Measurements from ENCODE around the gene SPATA25. TPM values are rescaled to one million over a fixed set of nuclear protein-coding genes. Genes with fewer than 3 reads are reported as not detected.

Gene SPATA25
- total RNA-seq, 1 donor from 2014 or later, result 1.3 TPM

GRCh38 chr20:45850238-45850637, 37.2 kb downstream of the SPATA25 start:
- no peak for ATAC-seq
- H3K27ac ChIP-seq, result no peak overlapping the region
- H3K36me3 ChIP-seq, result peaks cover 52% of the 10 kb centered on the region
- H3K4me1 ChIP-seq, result peaks cover 2% of the 10 kb centered on the region
- no peak overlapping the region for H3K4me3 ChIP-seq
- TF ChIP-seq, protein P1, sequence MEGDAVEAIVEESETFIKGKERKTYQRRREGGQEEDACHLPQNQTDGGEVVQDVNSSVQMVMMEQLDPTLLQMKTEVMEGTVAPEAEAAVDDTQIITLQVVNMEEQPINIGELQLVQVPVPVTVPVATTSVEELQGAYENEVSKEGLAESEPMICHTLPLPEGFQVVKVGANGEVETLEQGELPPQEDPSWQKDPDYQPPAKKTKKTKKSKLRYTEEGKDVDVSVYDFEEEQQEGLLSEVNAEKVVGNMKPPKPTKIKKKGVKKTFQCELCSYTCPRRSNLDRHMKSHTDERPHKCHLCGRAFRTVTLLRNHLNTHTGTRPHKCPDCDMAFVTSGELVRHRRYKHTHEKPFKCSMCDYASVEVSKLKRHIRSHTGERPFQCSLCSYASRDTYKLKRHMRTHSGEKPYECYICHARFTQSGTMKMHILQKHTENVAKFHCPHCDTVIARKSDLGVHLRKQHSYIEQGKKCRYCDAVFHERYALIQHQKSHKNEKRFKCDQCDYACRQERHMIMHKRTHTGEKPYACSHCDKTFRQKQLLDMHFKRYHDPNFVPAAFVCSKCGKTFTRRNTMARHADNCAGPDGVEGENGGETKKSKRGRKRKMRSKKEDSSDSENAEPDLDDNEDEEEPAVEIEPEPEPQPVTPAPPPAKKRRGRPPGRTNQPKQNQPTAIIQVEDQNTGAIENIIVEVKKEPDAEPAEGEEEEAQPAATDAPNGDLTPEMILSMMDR (IDR thresholded peaks at IDR 0.05), result no peak
- intact Hi-C loops (cut with DNase I), result no loop called here
- DNase-seq, result no peak
- no peaks in the 10 kb centered on the region for H3K27me3 ChIP-seq
- H3K9me3 ChIP-seq, result no peaks in the 10 kb centered on the region

GRCh38 chr20:45848969-45849582, 38.3 kb downstream of the SPATA25 start:
- Histone ChIP-seq H3K9me3 (no peaks in the 10 kb centered on the region), H3K4me3 (no peak overlapping the region), H3K36me3 (peaks cover 64% of the 10 kb centered on the region), H3K4me1 (no peaks in the 10 kb centered on the region), H3K27me3 (no peaks in the 10 kb centered on the region), H3K27ac (no peak overlapping the region)
- no peak for ATAC-seq
- intact Hi-C loops (cut with DNase I), result no loop called here
- TF ChIP-seq, protein P1 (IDR thresholded peaks at IDR 0.05), result no peak
- no peak for DNase-seq

DNA sequence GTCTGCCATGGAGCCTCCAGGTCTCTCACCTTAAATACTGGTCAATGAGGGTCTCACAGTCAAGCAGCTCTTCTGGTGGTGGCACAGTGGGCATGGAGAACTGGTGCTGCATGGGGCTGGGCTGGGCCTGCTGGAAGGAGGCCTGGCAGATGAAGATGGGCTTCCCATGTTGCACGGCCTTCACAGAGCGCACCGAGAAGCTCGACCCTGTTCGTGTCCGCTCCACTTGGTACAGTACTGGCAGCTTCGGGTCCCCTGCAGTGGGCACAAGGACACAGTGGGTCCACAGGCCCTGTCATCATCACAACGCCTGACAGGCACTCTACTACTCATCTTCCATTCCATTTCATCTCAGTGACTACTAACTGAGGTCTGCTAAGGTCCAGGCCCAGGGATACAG, 39.0 kb downstream of the SPATA25 start:
- peaks cover 65% of the 10 kb centered on the region for H3K36me3 ChIP-seq
- H3K4me3 ChIP-seq, result no peak overlapping the region
- H3K9me3 ChIP-seq, result no peaks in the 10 kb centered on the region
- H3K4me1 ChIP-seq, result no peaks in the 10 kb centered on the region
- no peaks in the 10 kb centered on the region for H3K27me3 ChIP-seq
- ATAC-seq (no peak), DNase-seq (no peak)
- no peak overlapping the region for H3K27ac ChIP-seq
- TF ChIP-seq, protein P1 (IDR thresholded peaks at IDR 0.05), result no peak
- intact Hi-C loops (cut with DNase I), result no loop called here

GRCh38 chr20:45845452-45845851, 42.0 kb downstream of the SPATA25 start:
- H3K27ac ChIP-seq, result no peak overlapping the region
- no peak overlapping the region for H3K4me3 ChIP-seq
- H3K27me3 ChIP-seq, result no peaks in the 10 kb centered on the region
- peaks cover 81% of the 10 kb centered on the region for H3K36me3 ChIP-seq
- DNase-seq, result no peak
- ATAC-seq, result no peak
- H3K4me1 ChIP-seq, result no peaks in the 10 kb centered on the region
- TF ChIP-seq, protein P1 (IDR thresholded peaks at IDR 0.05), result no peak
- H3K9me3 ChIP-seq, result no peaks in the 10 kb centered on the region
- intact Hi-C loops (cut with DNase I), result no loop called here

DNA sequence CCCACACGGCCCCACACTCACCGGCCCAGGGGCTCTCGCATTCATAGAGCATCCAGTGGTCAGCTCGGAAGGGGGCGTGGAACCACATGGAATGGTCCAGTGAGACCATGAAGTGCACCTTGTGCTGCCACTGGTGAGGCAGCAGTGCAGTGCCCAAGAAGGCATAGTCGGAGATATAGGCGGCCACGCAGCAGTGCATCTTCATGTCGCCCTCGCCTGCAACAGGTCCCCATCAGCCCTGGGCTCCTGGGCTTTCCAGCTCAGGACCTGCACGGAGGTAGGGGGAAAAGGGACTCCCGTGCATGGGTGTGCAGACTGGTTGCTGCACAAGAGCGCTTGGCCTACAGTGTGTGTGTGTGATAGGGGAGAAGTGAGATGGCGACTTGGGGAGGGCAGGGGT, 43.9 kb downstream of the SPATA25 start:
- no peaks in the 10 kb centered on the region for H3K4me1 ChIP-seq
- H3K36me3 ChIP-seq, result peaks cover 84% of the 10 kb centered on the region
- TF ChIP-seq, protein P1 (IDR thresholded peaks at IDR 0.05), result no peak
- ATAC-seq, result no peak
- no peaks in the 10 kb centered on the region for H3K9me3 ChIP-seq
- no peak for DNase-seq
- no peak overlapping the region for H3K4me3 ChIP-seq
- H3K27me3 ChIP-seq, result no peaks in the 10 kb centered on the region
- no peak overlapping the region for H3K27ac ChIP-seq
- intact Hi-C loops (cut with DNase I), result no loop called here

Data from upper lobe of right lung (tissue), 1 donor.